ENCODE results near the gene SNX18.

Gene SNX18

DNA sequence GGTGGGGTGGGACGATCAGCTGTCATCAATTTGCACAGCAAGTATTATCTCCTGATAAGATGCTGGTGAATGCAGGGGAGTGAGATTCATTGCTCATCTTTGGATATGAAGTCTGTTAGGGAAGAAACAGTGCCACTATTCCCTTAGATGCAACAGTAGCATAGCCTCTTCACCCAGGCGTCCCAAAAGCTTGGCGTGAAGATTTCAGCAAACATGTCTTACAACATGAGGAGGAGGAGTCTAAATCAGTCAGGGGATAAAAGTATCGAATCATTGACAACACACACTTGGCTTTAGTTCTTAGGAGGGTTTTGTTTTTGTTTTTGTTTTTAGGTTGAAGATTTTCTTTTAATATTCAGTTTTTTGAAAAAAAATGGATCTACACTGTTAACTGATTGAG, 26.5 kb downstream of the SNX18 start:
- DNase-seq, result no peak

DNA sequence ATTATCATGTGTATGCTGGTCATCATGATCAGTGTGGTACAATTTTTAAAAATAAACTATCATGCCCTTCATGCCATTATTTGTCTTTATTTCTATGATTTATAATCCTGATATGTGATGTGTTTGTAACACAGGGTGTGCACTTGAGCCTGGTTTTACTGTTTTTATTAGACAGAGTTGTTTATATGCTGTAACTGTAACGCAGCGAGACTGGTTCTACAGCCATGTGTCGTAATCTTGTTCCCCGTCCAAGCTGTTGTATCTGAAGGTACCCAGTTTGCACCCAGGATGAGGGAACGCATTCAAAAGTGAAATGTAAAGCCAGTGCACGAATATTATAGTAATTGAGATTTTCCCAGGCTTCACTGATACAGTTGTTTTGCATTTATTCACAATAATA, 28.2 kb downstream of the SNX18 start:
- DNase-seq, result no peak

DNA sequence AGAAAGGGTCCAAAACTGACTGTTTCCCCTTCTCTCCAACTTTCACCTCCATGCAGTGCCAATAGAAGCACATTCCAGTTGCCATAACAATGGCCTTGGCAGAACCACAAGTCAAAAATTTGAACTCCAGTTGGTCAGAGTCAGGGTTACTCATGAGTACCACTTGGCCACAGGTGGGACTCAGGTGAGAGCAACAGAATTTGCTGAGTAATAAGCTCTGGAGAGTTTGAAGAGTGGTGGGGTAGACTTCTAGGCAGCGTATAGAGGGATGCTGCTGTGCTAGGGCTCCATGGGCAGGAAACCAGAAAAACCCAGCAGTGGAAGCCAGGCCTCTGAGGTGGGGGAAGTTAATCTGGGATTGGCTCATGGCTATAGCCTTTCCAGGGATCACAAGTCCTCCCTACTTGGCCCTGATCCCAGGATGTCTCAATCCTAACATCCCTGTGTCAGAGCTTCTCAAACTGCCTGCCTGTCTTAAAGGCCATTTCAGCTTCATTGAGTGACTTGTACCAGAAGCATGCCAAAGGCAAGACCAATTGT, 30.2 kb downstream of the SNX18 start:
- DNase-seq, result no peak

DNA sequence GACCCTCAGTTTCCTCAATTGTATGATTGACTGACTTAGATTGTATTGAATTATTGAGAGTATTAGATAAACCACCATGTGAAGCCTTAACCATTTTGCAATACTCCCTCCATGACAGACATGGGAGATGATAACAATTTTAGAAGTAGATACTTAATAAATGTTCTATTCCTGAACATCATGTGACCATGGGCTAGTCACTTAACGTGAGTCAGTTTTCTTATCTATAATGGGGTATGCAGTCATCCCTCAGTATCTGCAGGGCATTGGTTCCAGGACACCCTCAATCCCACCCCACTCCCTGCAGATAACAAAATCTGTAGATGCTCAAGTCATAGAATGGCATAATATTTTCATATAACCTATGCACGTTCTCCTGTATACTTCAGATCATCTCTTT, 31.0 kb downstream of the SNX18 start:
- DNase-seq, result no peak

DNA sequence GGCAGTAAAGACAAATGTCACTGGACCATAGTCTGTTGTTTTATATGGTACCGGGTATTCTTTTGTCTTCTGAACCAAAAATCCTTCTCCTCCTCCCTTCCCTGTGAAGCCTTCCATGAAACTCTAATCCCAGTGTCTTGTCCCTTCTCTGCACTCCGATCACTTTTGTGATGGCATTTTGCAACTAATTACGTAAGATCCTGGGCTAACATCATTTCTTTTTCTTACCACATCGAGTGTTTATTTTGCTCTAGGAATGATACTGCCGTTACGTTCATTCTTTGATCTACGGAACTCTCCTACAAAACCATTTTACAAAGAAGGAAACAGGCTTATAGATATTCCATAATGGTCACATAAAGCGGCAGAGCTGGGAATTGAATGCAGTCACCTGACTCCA, 33.7 kb downstream of the SNX18 start:
- no peak for DNase-seq

DNA sequence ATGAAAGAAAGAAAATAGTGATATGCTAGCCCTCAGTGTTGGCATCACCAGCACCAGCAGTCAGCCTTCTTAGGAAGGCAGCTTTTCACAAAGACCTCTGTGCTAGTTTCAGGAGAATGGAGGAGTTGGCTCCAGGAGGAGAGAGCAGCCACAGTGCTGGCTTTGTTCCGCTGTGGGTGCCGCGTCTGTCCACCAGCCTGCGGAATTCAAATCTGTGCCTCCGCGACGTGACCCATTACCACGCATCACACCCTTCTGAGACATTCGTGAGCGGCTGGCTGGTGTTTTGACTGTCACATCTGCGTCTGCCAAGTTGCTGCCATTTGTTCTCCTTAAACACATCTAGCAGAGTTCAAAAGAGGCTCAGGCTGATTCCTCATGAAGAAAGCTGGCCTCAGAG, 34.4 kb downstream of the SNX18 start:
- DNase-seq, result no peak

DNA sequence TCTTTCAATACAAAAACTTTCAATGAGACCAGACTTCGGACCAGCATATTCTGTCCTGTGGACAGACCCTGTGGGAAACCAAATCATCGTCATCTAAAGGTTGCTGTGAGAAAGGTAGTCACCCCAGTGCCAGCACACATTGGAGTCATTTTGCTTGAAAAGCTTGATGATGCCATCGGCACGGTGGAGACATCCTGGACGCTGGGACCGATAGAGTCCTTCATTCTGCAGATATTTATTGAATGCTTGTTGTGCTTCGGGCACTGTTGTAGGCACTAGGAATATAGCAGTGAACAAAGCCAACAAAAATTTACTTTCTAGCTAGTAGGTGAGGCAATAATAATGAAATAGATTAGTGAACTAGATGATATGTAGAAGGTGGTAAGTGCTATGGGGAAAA, 34.9 kb downstream of the SNX18 start:
- DNase-seq, result no peak

DNA sequence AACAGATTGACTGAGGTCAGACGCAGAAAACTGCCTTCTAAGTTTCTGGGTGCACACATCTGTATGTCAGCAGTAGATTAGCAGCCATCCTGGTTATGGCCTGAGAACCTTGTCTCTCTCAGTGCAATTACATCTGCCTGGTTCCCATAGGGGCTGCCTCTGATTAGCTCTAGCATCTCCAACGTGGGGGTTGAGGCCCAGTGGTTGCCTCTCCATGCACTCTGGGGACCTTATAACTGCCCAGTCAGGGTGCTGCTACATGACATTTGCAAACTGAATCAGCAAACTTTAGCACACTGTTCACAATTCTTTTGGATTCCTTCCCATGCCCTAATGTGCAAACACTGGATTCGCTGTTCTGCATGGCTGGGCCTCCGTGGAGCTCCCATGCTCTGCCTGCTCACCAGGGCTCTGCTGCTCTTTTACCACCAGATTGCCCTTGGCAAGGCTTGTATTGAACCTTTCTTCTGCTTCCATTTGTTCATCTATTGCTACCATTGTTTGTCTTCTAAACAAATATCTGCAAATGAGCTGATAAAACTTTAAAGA, 36.2 kb downstream of the SNX18 start:
- no peak for DNase-seq

DNA sequence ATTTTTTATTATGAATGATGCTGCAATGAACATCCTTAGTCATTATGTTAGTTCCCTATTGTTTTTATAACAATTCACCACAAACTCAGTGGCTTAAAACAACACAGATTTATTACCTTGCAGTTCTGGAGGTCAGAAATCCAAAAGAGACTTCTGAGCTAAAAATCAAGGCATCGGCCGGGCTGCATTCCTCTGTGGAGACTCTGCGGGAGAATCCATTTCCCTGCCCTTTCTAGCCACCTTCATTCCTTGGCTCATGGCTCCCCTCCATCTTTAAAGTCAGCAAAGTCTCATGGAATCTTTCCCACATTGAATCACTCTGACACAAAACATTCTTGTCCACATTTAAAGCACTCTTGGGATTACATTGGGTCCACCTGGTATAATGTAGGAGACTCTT, 38.6 kb downstream of the SNX18 start:
- no peak for DNase-seq

DNA sequence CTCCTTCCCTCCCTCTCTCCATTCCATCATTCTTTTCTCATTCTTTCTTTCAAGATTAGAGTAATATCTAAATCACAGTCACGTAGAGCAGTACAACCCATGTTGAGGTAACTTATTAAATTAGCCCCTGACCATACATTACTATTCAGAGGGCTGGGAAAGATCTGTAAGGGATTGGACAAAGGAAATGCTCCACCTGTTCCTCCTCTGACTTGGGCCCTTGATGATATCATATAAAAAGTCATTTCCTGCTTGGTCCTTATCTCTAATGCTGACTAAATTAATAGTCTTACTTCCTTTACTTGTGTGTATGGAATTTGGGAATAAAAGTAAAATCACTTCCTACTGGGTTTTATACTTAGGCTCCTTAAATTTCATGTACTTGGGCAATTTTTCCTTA, 40.8 kb downstream of the SNX18 start:
- no peak for DNase-seq

DNA sequence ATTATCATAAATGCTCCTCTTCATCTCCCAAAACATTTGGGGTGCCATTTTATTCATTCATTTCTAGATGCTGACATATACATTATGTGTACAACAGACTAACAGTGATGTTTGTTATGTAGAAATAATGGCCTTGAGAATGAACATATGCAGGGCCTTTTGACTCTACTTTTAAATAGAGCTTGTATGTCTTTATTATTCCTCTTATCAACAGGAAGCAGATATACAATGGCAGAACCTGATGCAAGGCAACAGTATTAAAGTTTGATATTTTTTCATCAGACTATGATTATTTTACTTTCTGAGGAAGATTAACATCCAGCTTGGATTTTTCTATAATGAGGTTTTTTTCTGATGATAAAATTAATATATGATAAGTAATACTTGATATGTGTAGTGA, 44.1 kb downstream of the SNX18 start:
- no peak for DNase-seq

DNA sequence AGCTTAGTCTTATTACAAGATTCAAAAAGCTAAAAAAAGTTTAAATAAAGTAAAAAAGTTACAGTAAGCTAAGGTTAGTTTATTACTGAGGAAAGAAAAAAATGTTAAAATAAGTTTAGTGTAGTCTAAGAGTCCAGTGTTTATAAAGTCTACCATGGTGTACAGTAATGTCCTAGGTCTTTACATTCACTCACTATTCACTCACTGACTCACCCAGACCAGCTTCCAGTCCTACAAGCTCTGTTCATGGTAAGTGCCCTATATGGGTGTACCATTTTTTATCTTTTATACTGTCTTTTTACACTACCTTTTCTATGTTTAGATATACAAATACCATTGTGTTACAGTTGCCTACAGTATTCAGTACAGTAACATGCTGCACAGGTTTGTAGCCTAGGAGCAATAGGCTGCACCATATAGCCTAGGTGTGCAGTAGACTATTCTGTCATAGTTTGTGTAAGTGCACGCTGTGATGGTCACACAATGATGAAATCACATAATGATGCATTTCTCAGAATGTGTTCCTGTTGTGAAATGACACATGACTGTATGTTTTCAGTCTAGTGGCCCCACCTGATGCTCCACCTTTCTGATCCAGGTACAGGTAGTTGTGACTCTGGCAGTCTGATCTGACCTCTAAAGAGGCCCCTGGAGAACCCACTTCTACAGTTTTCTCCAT, 45.7 kb downstream of the SNX18 start:
- no peak for DNase-seq

DNA sequence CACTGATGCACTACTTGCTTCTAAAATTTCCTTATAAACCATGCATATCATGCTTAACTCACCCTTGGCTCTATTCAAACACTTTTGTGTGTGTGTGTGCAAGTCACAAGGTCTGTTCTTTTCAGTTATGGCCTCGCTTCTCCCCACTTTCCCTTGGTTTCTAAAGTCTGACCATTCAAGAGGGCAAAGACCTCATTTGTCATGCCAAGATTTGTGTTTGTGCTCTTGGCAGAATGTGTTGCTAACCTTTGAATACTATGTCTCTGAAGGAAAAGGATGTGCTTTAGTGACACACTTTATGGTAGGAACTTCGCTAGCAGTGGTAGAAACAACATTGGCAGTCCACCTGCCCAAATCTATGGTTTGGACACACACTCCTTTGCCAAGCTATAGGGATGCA, 50.4 kb downstream of the SNX18 start:
- no peak for DNase-seq

DNA sequence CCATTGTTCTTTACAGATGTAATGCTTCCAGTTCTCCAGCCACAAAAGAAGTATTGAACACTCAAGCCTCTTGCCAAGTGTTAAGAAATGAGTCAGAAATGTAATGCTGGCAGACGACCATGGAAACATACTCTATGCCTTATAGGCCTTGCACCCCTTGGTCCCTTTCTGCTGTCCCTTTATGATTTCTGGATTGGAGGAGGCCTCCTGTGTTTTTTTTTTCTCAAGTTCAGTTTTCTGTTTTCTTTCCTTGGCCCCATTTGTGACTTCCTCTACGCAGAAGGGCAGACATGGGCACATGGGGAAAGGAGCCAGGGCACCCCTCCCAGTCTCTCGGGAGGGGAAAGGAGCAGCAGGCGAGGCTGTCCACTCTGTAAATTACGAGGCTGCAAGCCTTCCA, 53.4 kb downstream of the SNX18 start:
- no peak for DNase-seq

DNA sequence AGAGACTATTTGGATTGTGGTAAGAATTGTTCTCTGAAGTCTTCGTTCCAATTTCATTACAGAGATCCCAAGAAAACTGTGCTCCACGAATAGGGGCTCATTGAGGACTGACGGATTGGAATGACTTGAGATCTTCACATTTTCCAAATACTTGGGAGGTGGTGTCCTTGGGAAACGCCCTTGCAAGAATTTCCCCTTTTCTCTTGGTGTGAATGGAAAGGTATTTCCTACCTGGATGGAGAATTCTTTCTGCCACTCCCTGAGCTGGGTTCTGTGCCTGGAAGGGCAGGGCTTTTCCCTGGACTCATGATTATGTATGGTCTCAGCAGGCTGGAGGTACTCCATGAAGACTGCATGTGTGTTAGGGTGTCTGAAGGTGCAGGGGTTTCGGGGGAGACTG, 53.9 kb downstream of the SNX18 start:
- DNase-seq, result no peak

DNA sequence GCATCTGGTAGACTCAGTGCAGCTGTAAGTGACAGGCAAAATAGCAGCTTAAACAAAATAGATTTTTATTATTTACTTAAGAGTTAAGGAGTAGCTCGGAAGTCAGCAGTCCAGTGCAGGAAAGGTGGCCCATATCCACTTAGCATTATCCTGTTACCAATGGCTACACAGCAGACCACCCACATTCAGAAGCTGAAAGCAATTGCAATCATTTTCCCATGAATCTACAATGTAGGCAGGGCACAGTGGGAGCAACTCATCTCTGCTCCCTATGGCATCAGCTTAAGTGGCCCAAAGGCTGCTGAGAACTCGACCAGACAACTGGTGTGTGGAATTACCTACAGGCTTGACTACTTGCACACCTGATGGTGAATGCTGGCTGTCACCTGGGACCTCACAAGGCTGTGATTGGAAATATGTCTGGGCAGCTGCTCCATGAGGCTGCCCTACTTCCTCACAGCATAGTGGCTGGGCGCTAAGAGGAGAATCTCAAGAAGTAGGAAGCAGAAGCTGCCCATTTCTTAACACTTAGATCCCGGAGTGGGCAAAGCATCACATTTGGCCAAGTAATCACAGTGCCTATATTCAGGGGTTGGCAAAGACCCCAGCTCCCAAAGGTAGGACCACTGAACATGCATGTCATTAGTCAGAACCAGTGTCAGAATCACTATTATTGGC, 56.4 kb downstream of the SNX18 start:
- no peak for DNase-seq

DNA sequence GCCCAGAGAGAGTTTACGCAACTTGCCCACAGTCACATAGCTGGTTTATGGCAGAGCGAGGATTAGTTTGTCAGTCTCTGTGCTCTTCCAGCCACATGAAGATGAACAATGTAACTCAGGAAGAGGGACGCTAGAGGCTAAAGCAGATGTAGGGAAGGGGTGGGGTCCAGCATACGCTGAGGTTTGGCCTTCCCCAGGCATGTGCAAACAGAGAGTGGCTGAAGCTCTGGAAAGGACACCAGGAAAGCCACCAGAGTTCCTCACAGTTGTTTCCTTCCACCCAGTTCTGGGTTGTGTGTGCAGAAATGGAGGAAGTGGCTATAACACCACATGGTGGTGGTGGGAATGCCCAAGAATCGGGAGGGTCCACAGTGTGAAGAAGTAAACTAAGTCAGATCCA, 60.0 kb downstream of the SNX18 start:
- DNase-seq, result no peak

DNA sequence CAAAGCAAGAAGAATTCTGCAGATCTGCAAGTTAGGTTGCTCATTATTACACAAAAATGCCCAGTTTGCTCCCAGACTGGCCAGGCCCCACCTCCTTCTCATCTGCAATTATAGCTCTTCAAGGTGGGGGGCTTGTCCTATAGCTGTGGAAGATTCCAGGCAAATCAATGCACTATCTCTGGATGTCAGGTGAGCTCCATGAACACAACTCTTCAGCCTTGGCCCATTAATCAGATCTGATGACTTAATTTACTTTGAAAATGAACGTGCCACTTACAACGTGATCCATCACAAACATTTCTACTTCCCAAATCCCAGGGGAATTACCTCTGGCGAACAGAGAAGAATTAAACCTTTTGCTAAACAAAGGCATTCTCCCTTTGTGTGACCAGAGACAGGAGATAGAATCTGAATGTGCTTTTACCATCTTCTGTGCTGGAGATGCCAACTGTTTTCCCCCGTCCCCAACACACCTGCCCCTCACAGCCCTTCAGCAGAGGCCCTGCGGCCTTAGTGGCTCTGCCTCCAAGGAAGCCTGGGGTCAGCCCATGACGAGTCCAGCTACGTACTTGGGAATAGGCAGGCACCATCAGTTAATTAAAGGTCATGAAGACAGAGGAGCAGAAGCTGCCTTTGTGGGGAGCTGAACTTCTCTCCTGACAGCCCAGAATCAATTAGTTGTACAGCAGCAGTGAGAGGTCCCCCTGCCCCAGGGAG, 60.5 kb downstream of the SNX18 start:
- DNase-seq, result peak in 1 of 3 experiments; percentile 17

DNA sequence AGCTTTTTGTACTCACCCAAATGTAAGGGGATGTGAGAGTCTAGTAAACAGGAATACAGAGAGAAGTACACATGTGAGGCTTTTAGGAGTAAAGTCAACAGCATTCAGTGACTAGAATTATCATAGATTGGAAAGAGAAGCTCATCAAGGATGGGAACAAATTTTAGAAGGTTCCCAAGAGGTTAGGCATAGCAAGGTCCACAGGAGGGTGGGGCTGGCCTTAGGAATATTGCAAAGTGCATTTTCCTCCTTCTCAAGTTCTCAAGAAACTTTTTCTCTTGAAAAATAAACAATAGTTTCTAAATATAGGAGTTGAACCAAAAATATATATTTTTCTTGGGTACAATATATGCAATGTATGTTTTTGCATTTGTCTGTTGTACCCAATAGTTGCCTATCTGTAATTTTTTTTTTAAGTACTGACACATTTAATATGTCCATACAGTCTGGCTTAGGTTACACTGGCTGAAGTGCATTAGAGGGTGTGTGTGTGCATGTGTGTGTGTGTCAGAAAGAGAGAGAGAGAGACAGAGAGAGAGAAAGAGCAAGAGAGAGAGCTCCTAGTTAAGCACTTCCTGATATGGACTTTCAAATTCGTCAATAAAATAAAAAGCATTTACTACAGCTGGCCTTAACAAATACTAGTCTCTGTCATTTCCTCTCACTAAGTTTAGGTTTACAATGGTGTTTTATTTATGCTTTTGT, 62.2 kb downstream of the SNX18 start:
- no peak for DNase-seq

DNA sequence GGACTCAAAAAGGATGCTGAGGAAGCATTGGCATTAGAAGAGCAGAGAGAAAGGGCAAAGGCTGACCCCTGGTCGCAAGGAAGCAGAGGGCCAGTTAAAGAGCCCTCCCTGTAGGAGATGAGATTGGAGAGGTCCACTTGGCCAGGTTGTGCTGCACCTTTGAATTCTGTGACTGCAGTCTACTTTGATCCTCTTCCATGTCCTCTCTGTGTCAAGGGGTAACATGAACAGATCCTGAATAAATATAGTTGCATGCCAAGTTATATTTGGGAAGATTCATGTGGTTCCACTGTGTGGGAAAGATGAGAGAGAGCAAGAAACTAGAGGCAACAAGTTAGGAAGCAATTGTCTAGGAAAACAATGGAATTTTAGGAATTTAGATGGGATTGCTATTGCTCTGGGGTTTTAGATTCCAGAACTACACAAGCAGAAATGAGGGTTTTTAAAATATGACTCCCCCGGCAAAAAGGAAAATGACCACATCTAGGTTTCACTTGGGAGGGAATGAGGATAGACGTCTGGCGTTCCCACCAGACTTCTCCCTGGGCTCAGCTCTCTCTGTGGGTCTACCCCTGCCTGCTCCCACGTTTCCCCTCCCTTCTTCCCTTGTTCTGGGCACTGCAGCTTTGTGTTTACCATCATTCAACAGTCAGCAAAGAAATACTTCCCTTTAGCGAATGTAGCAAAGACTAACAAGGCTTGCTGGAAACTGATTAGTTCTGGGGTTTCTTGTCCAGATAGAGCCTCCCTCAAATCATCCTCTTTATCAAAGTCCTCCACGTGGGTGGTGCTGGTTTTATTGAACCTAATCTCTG, 63.6 kb downstream of the SNX18 start:
- DNase-seq, result no peak

DNA sequence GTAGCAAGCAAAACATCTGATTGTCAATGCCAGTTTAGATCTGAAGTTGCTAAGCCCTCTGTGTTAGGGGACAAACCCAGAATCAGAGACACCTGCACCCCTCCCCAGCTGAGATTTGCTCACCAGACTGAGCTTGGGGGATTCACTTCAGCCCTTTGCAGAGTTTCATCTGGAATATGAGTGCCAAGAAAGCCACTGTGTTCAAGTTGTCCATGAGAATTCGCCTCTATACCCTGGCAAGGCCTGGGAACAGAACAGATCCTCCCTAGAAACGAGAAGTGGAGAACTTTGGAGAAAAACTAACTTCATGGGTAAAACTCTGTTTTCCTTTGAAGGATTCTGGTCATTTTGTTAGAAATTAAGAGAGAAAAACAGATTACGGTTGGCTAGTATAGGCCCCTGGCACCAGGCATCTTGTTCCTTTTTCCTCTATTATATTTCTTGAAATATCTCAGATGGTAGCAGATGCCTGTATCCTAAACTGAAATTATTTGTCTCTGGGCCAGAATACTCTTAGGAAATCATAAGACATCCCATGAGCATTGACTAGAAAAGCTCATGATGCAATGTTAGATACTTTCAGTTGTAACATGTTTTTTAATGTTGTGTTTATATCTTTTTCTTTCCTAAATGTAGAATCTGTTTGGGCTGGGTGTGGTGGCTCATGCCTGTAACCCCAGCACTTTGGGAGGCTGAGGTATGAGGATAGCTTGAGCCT, 64.4 kb downstream of the SNX18 start:
- DNase-seq, result no peak

DNA sequence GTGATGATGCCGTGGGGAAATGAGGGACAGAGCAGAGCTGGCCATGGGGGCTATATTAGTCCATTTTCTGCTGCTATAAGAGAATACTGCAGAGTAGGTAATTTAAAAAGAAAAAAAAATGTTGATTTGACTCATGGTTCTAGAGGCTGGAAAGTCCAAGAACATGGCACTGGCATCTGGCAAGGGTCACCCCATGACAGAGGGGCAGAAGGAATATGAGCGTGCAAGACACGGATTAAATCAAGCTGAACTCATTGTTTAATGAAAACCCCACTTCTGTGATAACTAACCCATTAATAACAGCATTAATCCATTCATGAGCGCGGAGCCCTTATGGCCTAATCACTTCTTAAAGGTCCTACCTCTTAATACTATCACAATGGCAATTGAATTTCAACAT, 68.8 kb downstream of the SNX18 start:
- DNase-seq, result no peak

Measured in NCI-H1417 (cell line).